HEK293 (cell line): Measurements from ENCODE around the gene TUBA8.
"Not testable (repeated sequence)": the region's sequence is repeated elsewhere in the genome, so short reads cannot be mapped to it uniquely, and the experiment has no call there.

ENCODE experiments used
- CTCF ChIA-PET: fragments of 350-600 bp; formaldehyde crosslinking; extraction: SDS; loops from one replicate; lab custom pipeline; 2021; ENCODE audit warnings: antibody characterized with exemption; lab: Yijun Ruan, JAX
- POLR2A ChIA-PET: fragments of 300-600 bp; formaldehyde crosslinking; extraction: SDS; loops from one replicate; lab custom pipeline; 2020; ENCODE audit warnings: antibody characterized with exemption, inconsistent platforms; lab: Yijun Ruan, JAX
- H3K27ac ChIP-seq: fragments of 200-500 bp; sonication (Bioruptor generic); 2 replicates; pipeline ENCODE4 v1.5.1; 2014; ENCODE audit warnings: low read depth, low read length, control low read depth, inconsistent platforms; ENCODE audit errors: extremely low read depth
- H3K36me3 ChIP-seq, 2 experiments: fragments of 200-500 bp in 1 of 2; sonication (Bioruptor generic) in 1 of 2; 1 replicate in 1 of 2; 2 replicates in 1 of 2; pipeline ENCODE4 v1.5.1; 2014 to 2017; ENCODE audit warnings: inconsistent platforms in 2 of 2, low read length in 2 of 2; ENCODE audit not compliant: control insufficient read depth in 2 of 2, insufficient read depth in 1 of 2
- H3K4me1 ChIP-seq: fragments of 200-500 bp; sonication (Bioruptor generic); 2 replicates; pipeline ENCODE4 v1.5.1; 2014; ENCODE audit warnings: mild to moderate bottlenecking, low read length, inconsistent platforms; ENCODE audit not compliant: control insufficient read depth, insufficient read depth
- H3K4me3 ChIP-seq: 2 replicates; pipeline ENCODE4 v1.5.1; 2011; ENCODE audit warnings: low read depth, mild to moderate bottlenecking, control low read depth, low read length, moderate library complexity
- H3K9me3 ChIP-seq: fragments of 200-500 bp; sonication (Bioruptor generic); 2 replicates; pipeline ENCODE4 v1.5.1; 2014; ENCODE audit warnings: low read depth, low read length, inconsistent platforms; ENCODE audit not compliant: control insufficient read depth, insufficient read depth
- CTCF ChIP-seq: fragments of 450-650 bp; formaldehyde crosslinking; IDR thresholded peaks from 2 replicates; pipeline ENCODE4 v1.5.1; 2016; ENCODE audit warnings: missing biosample characterization, missing genetic modification characterization
- GLIS2 ChIP-seq: fragments of 450-650 bp; formaldehyde crosslinking; IDR thresholded peaks from 2 replicates; pipeline ENCODE4 v1.5.1; 2016; ENCODE audit warnings: missing biosample characterization, missing genetic modification characterization
- OSR2 ChIP-seq: fragments of 450-650 bp; formaldehyde crosslinking; IDR thresholded peaks from 2 replicates; pipeline ENCODE4 v1.5.1; 2016; ENCODE audit warnings: missing biosample characterization, missing genetic modification characterization
- PATZ1 ChIP-seq: fragments of 450-650 bp; formaldehyde crosslinking; IDR thresholded peaks from 2 replicates; pipeline ENCODE4 v1.5.1; 2016; ENCODE audit warnings: missing biosample characterization, missing genetic modification characterization
- SCRT2 ChIP-seq: fragments of 450-650 bp; formaldehyde crosslinking; IDR thresholded peaks from 2 replicates; pipeline ENCODE4 v1.5.1; 2016; ENCODE audit warnings: missing biosample characterization, missing genetic modification characterization
- TRIM28 ChIP-seq: IDR thresholded peaks from 2 replicates; pipeline ENCODE4 v1.6.1; 2011; ENCODE audit warnings: low read length, control low read depth, borderline replicate concordance
- ZNF140 ChIP-seq: fragments of 450-650 bp; formaldehyde crosslinking; IDR thresholded peaks from 2 replicates; pipeline ENCODE4 v1.5.1; 2016; ENCODE audit warnings: missing biosample characterization, missing genetic modification characterization
- ZNF184 ChIP-seq: fragments of 450-650 bp; IDR thresholded peaks from 2 replicates; pipeline ENCODE4 v1.5.1; 2018; ENCODE audit warnings: missing biosample characterization, mild to moderate bottlenecking, missing genetic modification characterization
- ZNF274 ChIP-seq, 2 experiments: fragments of 200-500 bp in 1 of 2; fragments of 450-650 bp in 1 of 2; sonication (Bioruptor generic) in 1 of 2; formaldehyde crosslinking in 1 of 2; IDR thresholded peaks; 2 replicates each; pipeline versions ENCODE4 v1.5.1 to v1.6.1; 2014 to 2016; ENCODE audit warnings: borderline replicate concordance in 1 of 2, inconsistent platforms in 1 of 2, low read length in 1 of 2, missing biosample characterization in 1 of 2, missing genetic modification characterization in 1 of 2
- ZNF350 ChIP-seq: fragments of 450-650 bp; formaldehyde crosslinking; IDR thresholded peaks from 2 replicates; pipeline ENCODE4 v1.5.0; 2017; ENCODE audit warnings: missing biosample characterization, mild to moderate bottlenecking, missing genetic modification characterization
- ZNF398 ChIP-seq: fragments of 450-650 bp; formaldehyde crosslinking; IDR thresholded peaks from 2 replicates; pipeline ENCODE4 v1.5.1; 2017; ENCODE audit warnings: missing biosample characterization, missing genetic modification characterization
- ZNF404 ChIP-seq: fragments of 450-650 bp; formaldehyde crosslinking; IDR thresholded peaks from 2 replicates; pipeline ENCODE4 v1.5.1; 2017; ENCODE audit warnings: missing biosample characterization, missing genetic modification characterization
- ZNF48 ChIP-seq: fragments of 450-650 bp; formaldehyde crosslinking; IDR thresholded peaks from 2 replicates; pipeline ENCODE4 v1.5.1; 2016; ENCODE audit warnings: missing biosample characterization, missing genetic modification characterization
- ZNF555 ChIP-seq: fragments of 450-650 bp; formaldehyde crosslinking; conservative IDR thresholded peaks from 2 replicates; pipeline ENCODE4 v1.5.1; 2017; ENCODE audit warnings: missing biosample characterization, mild to moderate bottlenecking, missing genetic modification characterization, inconsistent platforms
- ZNF561 ChIP-seq: fragments of 450-650 bp; IDR thresholded peaks from 2 replicates; pipeline ENCODE4 v1.5.1; 2018; ENCODE audit warnings: missing biosample characterization, missing genetic modification characterization, borderline replicate concordance
- ZNF610 ChIP-seq: fragments of 450-650 bp; formaldehyde crosslinking; IDR thresholded peaks from 2 replicates; pipeline ENCODE4 v1.5.1; 2016; ENCODE audit warnings: missing biosample characterization, missing genetic modification characterization, borderline replicate concordance
- ZNF654 ChIP-seq: fragments of 450-650 bp; formaldehyde crosslinking; IDR thresholded peaks from 2 replicates; pipeline ENCODE4 v1.5.1; 2016; ENCODE audit warnings: low read depth, missing biosample characterization, missing genetic modification characterization
- ZNF704 ChIP-seq: fragments of 450-650 bp; formaldehyde crosslinking; IDR thresholded peaks from 2 replicates; pipeline ENCODE4 v1.5.1; 2016; ENCODE audit warnings: missing biosample characterization, missing genetic modification characterization
- ZNF76 ChIP-seq: fragments of 450-650 bp; formaldehyde crosslinking; IDR thresholded peaks from 2 replicates; pipeline ENCODE4; 2016; ENCODE audit warnings: low read depth, missing biosample characterization, missing genetic modification characterization, borderline replicate concordance
- ZSCAN4 ChIP-seq: fragments of 450-650 bp; formaldehyde crosslinking; IDR thresholded peaks from 2 replicates; pipeline ENCODE4 v1.5.1; 2017; ENCODE audit warnings: missing biosample characterization, missing genetic modification characterization

TUBA8 gene

GRCh38 chr22:18156878-18157713 lies 46.5 kb downstream of the TUBA8 start:
- Histone ChIP-seq H3K4me1 (no peaks in the 10 kb centered on the region; the same call in 1 of the 2 replicates), H3K27ac (no peak overlapping the region), H3K4me3 (no peak overlapping the region), H3K9me3 (no peaks in the 10 kb centered on the region), H3K36me3 (peaks cover 5 to 12% of the 10 kb centered on the region in 2 experiments; a peak in 2 of 3 replicates)
- ChIA-PET POLR2A (interaction anchor here (0.6 to 1.2 kb wide), 2 partner anchors 10 to 79 kb away, joined by 4 to 5 read pairs; partner anchors contain the start of gene PEX26), CTCF (interaction anchor here (0.6 to 1.8 kb wide), 8 partner anchors 8 to 1264 kb away, joined by 3 to 7 read pairs (median 4); no protein-coding TSS in a partner anchor)
- TF ChIP-seq SCRT2 (tag by site-specific recombination) (peak; percentile 59), OSR2 (tag by site-specific recombination) (no peak), ZNF398 (tag by site-specific recombination) (no peak), ZNF48 (tag by site-specific recombination) (no peak), PATZ1 (no peak), ZNF184 (tag by site-specific recombination) (no peak), ZNF654 (tag by site-specific recombination) (peak; percentile 61), GLIS2 (tag by site-specific recombination) (no peak), ZNF561 (tag by site-specific recombination) (no peak), CTCF (tag by site-specific recombination) (peak; percentile 65), ZNF76 (tag by site-specific recombination) (no peak), ZSCAN4 (tag by site-specific recombination) (no peak)

- H3K27ac ChIP-seq: no peak overlapping the region
- CTCF ChIA-PET: interaction anchor here (0.6 to 1.8 kb wide), 5 partner anchors 9 to 328 kb away, joined by 3 to 7 read pairs (median 4); no protein-coding TSS in a partner anchor
- TF ChIP-seq ZNF404: no peak
- TF ChIP-seq ZNF555 (tag by site-specific recombination): no peak
- TF ChIP-seq ZNF350: no peak
- no peak for TF ChIP-seq ZNF704 (tag by site-specific recombination)
- TF ChIP-seq ZNF610 (tag by site-specific recombination): no peak
- no peak for TF ChIP-seq ZNF76 (tag by site-specific recombination)
- TF ChIP-seq TRIM28: no peak
- TF ChIP-seq ZNF140 (tag by site-specific recombination): no peak
- TF ChIP-seq ZNF274 (IDR thresholded peaks at IDR 0.05; ENCODE audit: low read length): no peak
- TF ChIP-seq ZNF274 (tag by site-specific recombination; IDR thresholded peaks at IDR 0.05; ENCODE audit: borderline replicate concordance): no peak
- TF ChIP-seq, all 188 proteins: peak for 0
Measured at GRCh38 chr22:18157714-18158028, 47.1 kb downstream of the TUBA8 start.

GRCh38 chr22:18160641-18161040 lies 50.0 kb downstream of the TUBA8 start:
- POLR2A ChIA-PET, CTCF ChIA-PET, H3K9me3 ChIP-seq, H3K27ac ChIP-seq, H3K4me3 ChIP-seq, H3K4me1 ChIP-seq: not testable (repeated sequence)
- H3K36me3 ChIP-seq: peaks cover 5 to 16% of the 10 kb centered on the region in 2 experiments; a peak in 2 of 3 replicates

More at GRCh38 chr22:18157714-18158028, 47.1 kb downstream of the TUBA8 start:
- Histone ChIP-seq H3K4me1 (no peaks in the 10 kb centered on the region), H3K4me3 (no peak overlapping the region), H3K9me3 (no peaks in the 10 kb centered on the region), H3K36me3 (peaks cover 5 to 12% of the 10 kb centered on the region in 2 experiments; a peak in 2 of 3 replicates)
- POLR2A ChIA-PET: no interaction called here
